Astrocyte of the spinal cord (primary cell): ENCODE measurements around the gene BCL10.

Source experiments
- DNase-seq: peaks from one replicate; pipeline ENCODE4 v3.0.0; 2011; ENCODE audit warnings: low read depth, low spot score
- H3K4me3 ChIP-seq: 2 replicates; pipeline ENCODE4 v1.5.1; 2011; ENCODE audit warnings: low read depth, mild to moderate bottlenecking, low read length, moderate library complexity
- in situ Hi-C: cut with HindIII; loops from 2 replicates; pipeline ENCODE4 v1.10.0; 2017; ENCODE audit warnings: low sequenced_read_pairs
- TF ChIP-seq, protein P1 (sequence below): IDR thresholded peaks from 2 replicates; pipeline ENCODE4 v1.5.1; 2012; ENCODE audit warnings: low read depth, mild to moderate bottlenecking, low read length, inconsistent platforms

Gene BCL10

GRCh38 chr1:85220756-85221201 is 55.7 kb downstream of the BCL10 start:
- in situ Hi-C loops: no loop called here

GRCh38 chr1:85219853-85220610 is 56.4 kb downstream of the BCL10 start:
- TF ChIP-seq, protein P1, sequence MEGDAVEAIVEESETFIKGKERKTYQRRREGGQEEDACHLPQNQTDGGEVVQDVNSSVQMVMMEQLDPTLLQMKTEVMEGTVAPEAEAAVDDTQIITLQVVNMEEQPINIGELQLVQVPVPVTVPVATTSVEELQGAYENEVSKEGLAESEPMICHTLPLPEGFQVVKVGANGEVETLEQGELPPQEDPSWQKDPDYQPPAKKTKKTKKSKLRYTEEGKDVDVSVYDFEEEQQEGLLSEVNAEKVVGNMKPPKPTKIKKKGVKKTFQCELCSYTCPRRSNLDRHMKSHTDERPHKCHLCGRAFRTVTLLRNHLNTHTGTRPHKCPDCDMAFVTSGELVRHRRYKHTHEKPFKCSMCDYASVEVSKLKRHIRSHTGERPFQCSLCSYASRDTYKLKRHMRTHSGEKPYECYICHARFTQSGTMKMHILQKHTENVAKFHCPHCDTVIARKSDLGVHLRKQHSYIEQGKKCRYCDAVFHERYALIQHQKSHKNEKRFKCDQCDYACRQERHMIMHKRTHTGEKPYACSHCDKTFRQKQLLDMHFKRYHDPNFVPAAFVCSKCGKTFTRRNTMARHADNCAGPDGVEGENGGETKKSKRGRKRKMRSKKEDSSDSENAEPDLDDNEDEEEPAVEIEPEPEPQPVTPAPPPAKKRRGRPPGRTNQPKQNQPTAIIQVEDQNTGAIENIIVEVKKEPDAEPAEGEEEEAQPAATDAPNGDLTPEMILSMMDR: no peak
- in situ Hi-C loops: no loop called here
- no peak for DNase-seq

More at GRCh38 chr1:85220756-85221201, 55.7 kb downstream of the BCL10 start:
- TF ChIP-seq, protein P1: no peak
- no peak for DNase-seq
- no peak overlapping the region for H3K4me3 ChIP-seq

DNA sequence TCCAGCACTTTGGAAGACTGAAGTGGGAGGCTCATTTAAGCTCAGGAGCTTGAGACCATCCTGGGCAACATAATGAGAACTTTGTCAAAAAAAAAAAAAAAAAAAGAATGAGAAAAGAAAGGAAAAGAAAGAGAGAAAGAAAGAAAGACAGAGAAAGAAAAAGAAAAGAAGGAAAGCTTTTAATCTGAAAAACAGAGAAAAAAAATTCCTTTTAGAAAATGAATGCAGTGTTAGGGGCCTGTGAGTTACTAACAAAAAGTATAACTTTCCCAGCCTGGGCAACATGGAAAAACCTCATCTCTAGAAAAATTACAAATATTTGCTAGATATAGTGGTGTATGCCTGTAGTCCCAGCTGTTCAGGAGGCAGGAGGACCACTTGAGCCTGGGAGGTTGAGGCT is 59.7 kb downstream of the BCL10 start:
- in situ Hi-C loops: no loop called here
- TF ChIP-seq, protein P1: no peak
- no peak overlapping the region for H3K4me3 ChIP-seq
- DNase-seq: no peak

More at GRCh38 chr1:85219853-85220610, 56.4 kb downstream of the BCL10 start:
- H3K4me3 ChIP-seq: no peak overlapping the region
